Endothelial cell of umbilical vein (primary cell): Measurements from ENCODE around the gene MINK1. TPM values are rescaled to one million over a fixed set of nuclear protein-coding genes. Genes with fewer than 3 reads are reported as not detected.

Experiments used
- BruUV-seq: library from RNA; stranded (reverse); fragments of 400-500 nt; replicated peaks from 2 replicates; lab custom pipeline; 2021; lab: Mats Ljungman, UMichigan
- CTCF ChIA-PET: fragments of 300-600, 350-600 bp; sonication (Branson Sonifier 250); formaldehyde crosslinking; loops from one replicate; lab custom pipeline; 2021; ENCODE audit warnings: antibody characterized with exemption, inconsistent platforms; lab: Charles Lee
- POLR2A ChIA-PET: fragments of 300-600, 350-600 bp; sonication (Branson Sonifier 250); formaldehyde crosslinking; loops from one replicate; lab custom pipeline; 2021; ENCODE audit warnings: antibody characterized with exemption, inconsistent platforms; lab: Charles Lee
- DNase-seq: peaks from one replicate; pipeline ENCODE4 v3.0.0-alpha.2; 2011; ENCODE audit warnings: low read depth, low spot score
- FAIRE-seq: peaks from 2 replicates; lab custom pipeline; 2011; peaks lifted over from hg19 to GRCh38; lab: Jason Lieb, UNC
- H2AFZ ChIP-seq: 2 replicates; pipeline ENCODE4 v1.6.0; 2012; ENCODE audit warnings: low read depth, low read length, control low read depth, inconsistent platforms
- H3K27ac ChIP-seq: 2 replicates; pipeline ENCODE4 v1.5.1; 2011; ENCODE audit warnings: low read depth, mild to moderate bottlenecking, control low read depth, low read length, moderate library complexity; ENCODE audit not compliant: insufficient read depth
- H3K27me3 ChIP-seq, 2 experiments: 2 replicates each; pipeline versions ENCODE4 v1.6.0 to v1.6.1; 2011; ENCODE audit warnings: low read length in 2 of 2, mixed read lengths in 1 of 2; ENCODE audit not compliant: control insufficient read depth in 2 of 2, insufficient read depth in 2 of 2
- H3K36me3 ChIP-seq, 2 experiments: 2 replicates in 1 of 2; 3 replicates in 1 of 2; pipeline ENCODE4 v1.5.1; 2011; ENCODE audit warnings: low read length in 2 of 2, mild to moderate bottlenecking in 1 of 2, moderate library complexity in 1 of 2; ENCODE audit not compliant: control insufficient read depth in 2 of 2, insufficient read depth in 2 of 2; ENCODE audit errors: extremely low read depth in 1 of 2
- H3K4me1 ChIP-seq: 3 replicates; pipeline ENCODE4 v1.5.1; 2011; ENCODE audit warnings: mild to moderate bottlenecking, low read length; ENCODE audit not compliant: control insufficient read depth, insufficient read depth; ENCODE audit errors: extremely low read depth
- H3K4me2 ChIP-seq: 2 replicates; pipeline ENCODE4 v1.6.1; 2011; ENCODE audit warnings: low read length, control low read depth, mixed read lengths; ENCODE audit not compliant: insufficient read depth
- H3K4me3 ChIP-seq, 3 experiments: fragments of 200-600 bp in 1 of 3; sonication (generic), shearing (Covaris generic) in 1 of 3; replicated peaks in 1 of 3; 2 replicates each; pipeline ENCODE4 v1.5.1; 2011 to 2016; ENCODE audit warnings: control low read depth in 3 of 3, low read length in 3 of 3, mild to moderate bottlenecking in 2 of 3, inconsistent platforms in 1 of 3, low read depth in 1 of 3, moderate library complexity in 1 of 3; ENCODE audit not compliant: insufficient read depth in 1 of 3
- H3K79me2 ChIP-seq: 2 replicates; pipeline ENCODE4 v1.6.0; 2012; ENCODE audit warnings: low read length, inconsistent platforms; ENCODE audit not compliant: control insufficient read depth, insufficient read depth
- H3K9ac ChIP-seq: replicated peaks from 2 replicates; pipeline ENCODE3; 2011; ENCODE audit warnings: low read length, control low read depth; ENCODE audit not compliant: insufficient read depth; ENCODE audit errors: extremely low read depth
- H3K9me1 ChIP-seq: replicated peaks from 3 replicates; pipeline ENCODE4 v1.6.0; 2011; ENCODE audit warnings: mild to moderate bottlenecking, low read length; ENCODE audit not compliant: control insufficient read depth, insufficient read depth; ENCODE audit errors: extremely low read depth
- H3K9me3 ChIP-seq: replicated peaks from 2 replicates; pipeline ENCODE4 v1.5.1; 2012; ENCODE audit warnings: low read length, inconsistent platforms; ENCODE audit not compliant: control insufficient read depth, insufficient read depth
- H4K20me1 ChIP-seq: replicated peaks from 2 replicates; pipeline ENCODE3; 2011; ENCODE audit warnings: mild to moderate bottlenecking, low read length; ENCODE audit not compliant: control insufficient read depth, insufficient read depth; ENCODE audit errors: extremely low read depth
- EZH2 ChIP-seq: IDR thresholded peaks from 2 replicates; pipeline ENCODE4 v1.6.1; 2012; ENCODE audit warnings: borderline replicate concordance, low read depth, mild to moderate bottlenecking, moderate library complexity, low read length, inconsistent platforms; ENCODE audit not compliant: severe bottlenecking
- FOS ChIP-seq: IDR thresholded peaks from 2 replicates; pipeline ENCODE4 v1.6.1; 2011; ENCODE audit warnings: mild to moderate bottlenecking, low read length, moderate library complexity, borderline replicate concordance; ENCODE audit not compliant: insufficient read depth
- GATA2 ChIP-seq: IDR thresholded peaks from 2 replicates; pipeline ENCODE4 v1.7.0; 2011; ENCODE audit warnings: low read depth, mild to moderate bottlenecking, moderate library complexity, mixed read lengths, low read length; ENCODE audit not compliant: insufficient read length, insufficient read depth
- JUN ChIP-seq: IDR thresholded peaks from 2 replicates; pipeline ENCODE4 v1.6.1; 2011; ENCODE audit warnings: borderline replicate concordance, low read depth; ENCODE audit not compliant: insufficient read length, insufficient read depth
- MYC ChIP-seq: IDR thresholded peaks from one replicate; pipeline ENCODE4 v1.6.1; 2011; ENCODE audit warnings: mild to moderate bottlenecking, low read depth, low read length
- POLR2AphosphoS5 ChIP-seq: IDR thresholded peaks from 2 replicates; pipeline ENCODE4 v1.6.1; 2012; ENCODE audit warnings: low read depth, mild to moderate bottlenecking, control low read depth, low read length, moderate library complexity; ENCODE audit not compliant: insufficient read depth
- dilution Hi-C: fragments of 300-500 bp; cut with MboI; formaldehyde crosslinking; loops from one replicate; pipeline ENCODE4 v1.15.0; 2019; ENCODE audit warnings: low sequenced_read_pairs; ENCODE audit not compliant: extremely low pct_ligation_motif_present
- intact Hi-C: fragments of 100-400 bp; cut with micrococcal nuclease; formaldehyde crosslinking; loops from one replicate; pipeline ENCODE4 v1.10.0; 2022
- polyA plus RNA-seq, 4 experiments: library from polyadenylated mRNA; depleted of rRNA in 3 of 4; stranded (reverse) in 3 of 4; unstranded in 1 of 4; fragments of >200 nt; gene quantifications; 2 replicates each; pipeline versions ENCODE4 v1.2.1 to v1.2.3, GENCODE V29; 2011 to 2012; ENCODE audit warnings: missing spikeins in 1 of 4
- total RNA-seq: library from RNA; stranded (reverse); gene quantifications from 2 replicates; pipeline ENCODE4 v1.2.3, GENCODE V29; 2021

The MINK1 gene
- total and polyA plus RNA-seq, 2 donors (not counting 3 experiments of a cell fraction or from before 2014, with no cell fraction given): 53.6 to 89.4 TPM

GRCh38 chr17:4944554-4945175, 111.5 kb downstream of the MINK1 start:
- H3K4me3 ChIP-seq: no peak overlapping the region
- FAIRE-seq: no peak
- peaks cover 77% of the 10 kb centered on the region for H3K79me2 ChIP-seq
- no peaks in the 10 kb centered on the region for H4K20me1 ChIP-seq
- H3K4me2 ChIP-seq: no peak overlapping the region
- intact Hi-C loops: no loop called here
- ChIA-PET POLR2A (interaction anchor here (1.7 kb wide), 1 partner anchor 23 kb away, joined by 5 read pairs; the partner anchor contains the start of gene SPAG7), CTCF (interaction anchor here (2.0 kb wide), 1 partner anchor 36 kb away, joined by 8 read pairs; no protein-coding TSS in a partner anchor)
- peak overlapping the region; percentile 49 for H3K27ac ChIP-seq
- no TSS peak for BruUV-seq
- peak overlapping the region; percentile 12 for H3K9ac ChIP-seq
- peaks cover 29% of the 10 kb centered on the region for H3K4me1 ChIP-seq
- TF ChIP-seq GATA2 (no peak), POLR2AphosphoS5 (peak; percentile 53)
- no peaks in the 10 kb centered on the region for H3K27me3 ChIP-seq
- H3K9me3 ChIP-seq: no peaks in the 10 kb centered on the region
- H2AFZ ChIP-seq: no peak overlapping the region
- dilution Hi-C loops: no loop called here
- no peak for DNase-seq
- peaks cover 13 to 28% of the 10 kb centered on the region in 2 experiments for H3K36me3 ChIP-seq
- no peaks in the 10 kb centered on the region for H3K9me1 ChIP-seq

- intact Hi-C loops: no loop called here
- H3K79me2 ChIP-seq: peaks cover 77% of the 10 kb centered on the region
- peak; percentile 77 for DNase-seq
- no peaks in the 10 kb centered on the region for H3K27me3 ChIP-seq
- no peaks in the 10 kb centered on the region for H3K9me3 ChIP-seq
- ChIA-PET POLR2A (interaction anchor here (1.7 kb wide), 1 partner anchor 22 kb away, joined by 5 read pairs; the partner anchor contains the start of gene SPAG7), CTCF (interaction anchor here (0.9 to 2.0 kb wide), 2 partner anchors 22 to 36 kb away, joined by 3 to 8 read pairs; partner anchors contain the start of gene SPAG7)
- dilution Hi-C loops: no loop called here
- H3K27ac ChIP-seq: peak overlapping the region; percentile 49
- FAIRE-seq: peak; percentile 93
- peak overlapping the region; percentile 12 for H3K9ac ChIP-seq
- H3K4me1 ChIP-seq: peaks cover 32% of the 10 kb centered on the region
- H3K4me2 ChIP-seq: peak overlapping the region; percentile 66
- BruUV-seq: no TSS peak
- H4K20me1 ChIP-seq: no peaks in the 10 kb centered on the region
- no peaks in the 10 kb centered on the region for H3K9me1 ChIP-seq
- peak overlapping the region in 1 of 3 experiments; percentile 25 for H3K4me3 ChIP-seq
- TF ChIP-seq MYC (no peak), JUN (peak; percentile 78), POLR2AphosphoS5 (no peak), EZH2 (no peak), FOS (peak; percentile 98)
- H3K36me3 ChIP-seq: peaks cover 13 to 28% of the 10 kb centered on the region in 2 experiments
- H2AFZ ChIP-seq: no peak overlapping the region
These were observed 112.2 kb downstream of the MINK1 start for GRCh38 chr17:4945176-4945943.
